ENCODE measurements around the gene TMPO. TPM values are rescaled to one million over a fixed set of nuclear protein-coding genes. Genes with fewer than 3 reads are reported as not detected.

TMPO gene
- total and polyA plus RNA-seq, 10 of the 15 experiments (the other 5 are each of a cell fraction or from before 2014, with no cell fraction given): 79.8 to 246 (median 179) TPM

- peak; percentile 97 for TF ChIP-seq CBFB (IDR thresholded peaks at IDR 0.05; ENCODE audit: low read depth)
- no peak for TF ChIP-seq SUZ12 (IDR thresholded peaks at IDR 0.05; ENCODE audit: unreplicated experiment)
- no peak for TF ChIP-seq EED (IDR thresholded peaks at IDR 0.05; ENCODE audit: low read depth)
- TF ChIP-seq MTA3 (IDR thresholded peaks at IDR 0.05; ENCODE audit: borderline replicate concordance, low read length): no peak
- no peak for TF ChIP-seq MEF2A (IDR thresholded peaks at IDR 0.05; ENCODE audit: insufficient read depth, low read depth, low read length)
- peak; percentile 95 for TF ChIP-seq YY1 (IDR thresholded peaks at IDR 0.05; ENCODE audit: low read depth, low read length)
- no peak for TF ChIP-seq BRCA1 (IDR thresholded peaks at IDR 0.05; ENCODE audit: low read depth, low read length)
- no peak for TF ChIP-seq USF1 (IDR thresholded peaks at IDR 0.05; ENCODE audit: borderline replicate concordance, extremely low read length, insufficient read depth, low read depth, low read length)
- no peak for TF ChIP-seq EZH2 (IDR thresholded peaks at IDR 0.05; ENCODE audit: borderline replicate concordance, control insufficient read depth, low read depth, low read length)
- TF ChIP-seq SMAD5 (IDR thresholded peaks at IDR 0.05; ENCODE audit: low read depth): peak; percentile 96
- TF ChIP-seq PRDM15 (CRISPR knock-in tag; IDR thresholded peaks at IDR 0.05): no peak
- TF ChIP-seq PKNOX1 (IDR thresholded peaks at IDR 0.05): peak; percentile 69
- TF ChIP-seq MTA2 (IDR thresholded peaks at IDR 0.05; ENCODE audit: low read depth): no peak
- no peak for TF ChIP-seq ATF3 (IDR thresholded peaks at IDR 0.05; ENCODE audit: borderline replicate concordance, extremely low read depth, low read depth, low read length)
- TF ChIP-seq NFIC (IDR thresholded peaks at IDR 0.05; ENCODE audit: low read depth, low read length): no peak
- TF ChIP-seq USF2 (IDR thresholded peaks at IDR 0.05; ENCODE audit: borderline replicate concordance, low read depth, low read length): no peak
- no peak; the same call in 1 of the 2 replicates for TF ChIP-seq BACH1 (IDR thresholded peaks at IDR 0.05; ENCODE audit: borderline replicate concordance)
- TF ChIP-seq IRF5 (IDR thresholded peaks at IDR 0.05; ENCODE audit: borderline replicate concordance): no peak
- TF ChIP-seq FOXM1 (IDR thresholded peaks at IDR 0.05; ENCODE audit: low read depth, low read length): no peak
Measured at GRCh38 chr12:98593351-98594049, 78.1 kb downstream of the TMPO start, which contains the start of gene SLC25A3 (continued).

Data from GM12878 (cell line).